Endothelial cell of umbilical vein (primary cell): ENCODE data around the gene ANO9. TPM values are rescaled to one million over a fixed set of nuclear protein-coding genes. Genes with fewer than 3 reads are reported as not detected.

Experiments used
- BruUV-seq: library from RNA; stranded (reverse); fragments of 400-500 nt; replicated peaks from 2 replicates; lab custom pipeline; 2021; lab: Mats Ljungman, UMichigan
- CTCF ChIA-PET: fragments of 300-600, 350-600 bp; sonication (Branson Sonifier 250); formaldehyde crosslinking; loops from one replicate; lab custom pipeline; 2021; ENCODE audit warnings: antibody characterized with exemption, inconsistent platforms; lab: Charles Lee
- POLR2A ChIA-PET: fragments of 300-600, 350-600 bp; sonication (Branson Sonifier 250); formaldehyde crosslinking; loops from one replicate; lab custom pipeline; 2021; ENCODE audit warnings: antibody characterized with exemption, inconsistent platforms; lab: Charles Lee
- DNase-seq: peaks from one replicate; pipeline ENCODE4 v3.0.0-alpha.2; 2011; ENCODE audit warnings: low read depth, low spot score
- FAIRE-seq: peaks from 2 replicates; lab custom pipeline; 2011; peaks lifted over from hg19 to GRCh38; lab: Jason Lieb, UNC
- H2AFZ ChIP-seq: 2 replicates; pipeline ENCODE4 v1.6.0; 2012; ENCODE audit warnings: low read depth, low read length, control low read depth, inconsistent platforms
- H3K27ac ChIP-seq: 2 replicates; pipeline ENCODE4 v1.5.1; 2011; ENCODE audit warnings: low read depth, mild to moderate bottlenecking, control low read depth, low read length, moderate library complexity; ENCODE audit not compliant: insufficient read depth
- H3K27me3 ChIP-seq, 2 experiments: 2 replicates each; pipeline versions ENCODE4 v1.6.0 to v1.6.1; 2011; ENCODE audit warnings: low read length in 2 of 2, mixed read lengths in 1 of 2; ENCODE audit not compliant: control insufficient read depth in 2 of 2, insufficient read depth in 2 of 2
- H3K36me3 ChIP-seq, 2 experiments: 2 replicates in 1 of 2; 3 replicates in 1 of 2; pipeline ENCODE4 v1.5.1; 2011; ENCODE audit warnings: low read length in 2 of 2, mild to moderate bottlenecking in 1 of 2, moderate library complexity in 1 of 2; ENCODE audit not compliant: control insufficient read depth in 2 of 2, insufficient read depth in 2 of 2; ENCODE audit errors: extremely low read depth in 1 of 2
- H3K4me1 ChIP-seq: 3 replicates; pipeline ENCODE4 v1.5.1; 2011; ENCODE audit warnings: mild to moderate bottlenecking, low read length; ENCODE audit not compliant: control insufficient read depth, insufficient read depth; ENCODE audit errors: extremely low read depth
- H3K4me2 ChIP-seq: 2 replicates; pipeline ENCODE4 v1.6.1; 2011; ENCODE audit warnings: low read length, control low read depth, mixed read lengths; ENCODE audit not compliant: insufficient read depth
- H3K4me3 ChIP-seq, 3 experiments: fragments of 200-600 bp in 1 of 3; sonication (generic), shearing (Covaris generic) in 1 of 3; replicated peaks in 1 of 3; 2 replicates each; pipeline ENCODE4 v1.5.1; 2011 to 2016; ENCODE audit warnings: control low read depth in 3 of 3, low read length in 3 of 3, mild to moderate bottlenecking in 2 of 3, inconsistent platforms in 1 of 3, low read depth in 1 of 3, moderate library complexity in 1 of 3; ENCODE audit not compliant: insufficient read depth in 1 of 3
- H3K79me2 ChIP-seq: 2 replicates; pipeline ENCODE4 v1.6.0; 2012; ENCODE audit warnings: low read length, inconsistent platforms; ENCODE audit not compliant: control insufficient read depth, insufficient read depth
- H3K9ac ChIP-seq: replicated peaks from 2 replicates; pipeline ENCODE3; 2011; ENCODE audit warnings: low read length, control low read depth; ENCODE audit not compliant: insufficient read depth; ENCODE audit errors: extremely low read depth
- H3K9me1 ChIP-seq: replicated peaks from 3 replicates; pipeline ENCODE4 v1.6.0; 2011; ENCODE audit warnings: mild to moderate bottlenecking, low read length; ENCODE audit not compliant: control insufficient read depth, insufficient read depth; ENCODE audit errors: extremely low read depth
- H3K9me3 ChIP-seq: replicated peaks from 2 replicates; pipeline ENCODE4 v1.5.1; 2012; ENCODE audit warnings: low read length, inconsistent platforms; ENCODE audit not compliant: control insufficient read depth, insufficient read depth
- H4K20me1 ChIP-seq: replicated peaks from 2 replicates; pipeline ENCODE3; 2011; ENCODE audit warnings: mild to moderate bottlenecking, low read length; ENCODE audit not compliant: control insufficient read depth, insufficient read depth; ENCODE audit errors: extremely low read depth
- EZH2 ChIP-seq: IDR thresholded peaks from 2 replicates; pipeline ENCODE4 v1.6.1; 2012; ENCODE audit warnings: borderline replicate concordance, low read depth, mild to moderate bottlenecking, moderate library complexity, low read length, inconsistent platforms; ENCODE audit not compliant: severe bottlenecking
- FOS ChIP-seq: IDR thresholded peaks from 2 replicates; pipeline ENCODE4 v1.6.1; 2011; ENCODE audit warnings: mild to moderate bottlenecking, low read length, moderate library complexity, borderline replicate concordance; ENCODE audit not compliant: insufficient read depth
- GATA2 ChIP-seq: IDR thresholded peaks from 2 replicates; pipeline ENCODE4 v1.7.0; 2011; ENCODE audit warnings: low read depth, mild to moderate bottlenecking, moderate library complexity, mixed read lengths, low read length; ENCODE audit not compliant: insufficient read length, insufficient read depth
- JUN ChIP-seq: IDR thresholded peaks from 2 replicates; pipeline ENCODE4 v1.6.1; 2011; ENCODE audit warnings: borderline replicate concordance, low read depth; ENCODE audit not compliant: insufficient read length, insufficient read depth
- MYC ChIP-seq: IDR thresholded peaks from one replicate; pipeline ENCODE4 v1.6.1; 2011; ENCODE audit warnings: mild to moderate bottlenecking, low read depth, low read length
- POLR2A ChIP-seq: IDR thresholded peaks from 2 replicates; pipeline ENCODE4 v1.6.1; 2012; ENCODE audit warnings: low read depth, mild to moderate bottlenecking, control low read depth, low read length
- POLR2AphosphoS5 ChIP-seq: IDR thresholded peaks from 2 replicates; pipeline ENCODE4 v1.6.1; 2012; ENCODE audit warnings: low read depth, mild to moderate bottlenecking, control low read depth, low read length, moderate library complexity; ENCODE audit not compliant: insufficient read depth
- dilution Hi-C: fragments of 300-500 bp; cut with MboI; formaldehyde crosslinking; loops from one replicate; pipeline ENCODE4 v1.15.0; 2019; ENCODE audit warnings: low sequenced_read_pairs; ENCODE audit not compliant: extremely low pct_ligation_motif_present
- intact Hi-C: fragments of 100-400 bp; cut with micrococcal nuclease; formaldehyde crosslinking; loops from one replicate; pipeline ENCODE4 v1.10.0; 2022
- polyA plus RNA-seq, 4 experiments: library from polyadenylated mRNA; depleted of rRNA in 3 of 4; stranded (reverse) in 3 of 4; unstranded in 1 of 4; fragments of >200 nt; gene quantifications; 2 replicates each; pipeline versions ENCODE4 v1.2.1 to v1.2.3, GENCODE V29; 2011 to 2012; ENCODE audit warnings: missing spikeins in 1 of 4
- total RNA-seq: library from RNA; stranded (reverse); gene quantifications from 2 replicates; pipeline ENCODE4 v1.2.3, GENCODE V29; 2021
- TF ChIP-seq, protein P1 (sequence below), 2 donors: IDR thresholded peaks; 1 replicate in 1 of 2; 2 replicates in 1 of 2; pipeline ENCODE4 v1.5.1; 2011; ENCODE audit warnings: low read length in 2 of 2, mild to moderate bottlenecking in 2 of 2, moderate library complexity in 2 of 2, control low read depth in 1 of 2, inconsistent platforms in 1 of 2, low read depth in 1 of 2; ENCODE audit not compliant: insufficient read depth in 1 of 2; ENCODE audit errors: extremely low read depth in 1 of 2
- TF ChIP-seq, protein P2 (sequence below): IDR thresholded peaks from 2 replicates; pipeline ENCODE4 v1.6.1; 2011; ENCODE audit not compliant: insufficient read depth, insufficient read length

Gene ANO9
- total and polyA plus RNA-seq, 2 donors (not counting 3 experiments of a cell fraction or from before 2014, with no cell fraction given) = 0.23 TPM; not detected in 1

DNA sequence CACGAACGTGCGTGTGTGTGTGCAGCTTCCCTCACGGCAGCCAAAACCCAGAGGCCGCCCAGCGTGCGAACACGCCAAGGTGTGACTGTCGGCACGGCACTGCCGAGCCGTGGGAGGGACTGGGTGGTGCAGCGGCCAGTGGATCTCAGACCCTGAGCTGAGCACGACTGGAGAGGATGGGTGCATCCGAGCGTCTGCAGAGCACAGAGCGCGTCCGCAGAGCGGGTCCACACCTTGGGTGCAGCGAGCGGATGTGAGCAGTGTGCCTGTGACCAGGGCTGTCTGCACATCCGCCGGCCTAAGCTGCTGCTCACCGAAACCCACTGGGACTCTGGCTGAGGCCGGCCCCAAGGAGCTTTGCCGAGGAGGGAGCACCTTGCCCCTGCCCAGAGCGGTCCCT, 31.0 kb upstream of the ANO9 start:
- H3K9me1 ChIP-seq = no peaks in the 10 kb centered on the region
- H3K4me2 ChIP-seq = no peak overlapping the region
- no peaks in the 10 kb centered on the region for H4K20me1 ChIP-seq
- no peak overlapping the region for H3K4me3 ChIP-seq
- POLR2A ChIA-PET = no interaction called here
- no peak overlapping the region for H3K9ac ChIP-seq
- no TSS peak for BruUV-seq
- no peak overlapping the region for H3K27ac ChIP-seq
- peaks cover 32% of the 10 kb centered on the region for H3K79me2 ChIP-seq
- H2AFZ ChIP-seq = no peak overlapping the region
- H3K27me3 ChIP-seq = no peaks in the 10 kb centered on the region
- H3K36me3 ChIP-seq = no peaks in the 10 kb centered on the region
- H3K4me1 ChIP-seq = peaks cover 10% of the 10 kb centered on the region
- TF ChIP-seq GATA2 = no peak
- no peak for TF ChIP-seq JUN
- no peak for TF ChIP-seq POLR2A
- TF ChIP-seq FOS = no peak
- TF ChIP-seq, protein P1, sequence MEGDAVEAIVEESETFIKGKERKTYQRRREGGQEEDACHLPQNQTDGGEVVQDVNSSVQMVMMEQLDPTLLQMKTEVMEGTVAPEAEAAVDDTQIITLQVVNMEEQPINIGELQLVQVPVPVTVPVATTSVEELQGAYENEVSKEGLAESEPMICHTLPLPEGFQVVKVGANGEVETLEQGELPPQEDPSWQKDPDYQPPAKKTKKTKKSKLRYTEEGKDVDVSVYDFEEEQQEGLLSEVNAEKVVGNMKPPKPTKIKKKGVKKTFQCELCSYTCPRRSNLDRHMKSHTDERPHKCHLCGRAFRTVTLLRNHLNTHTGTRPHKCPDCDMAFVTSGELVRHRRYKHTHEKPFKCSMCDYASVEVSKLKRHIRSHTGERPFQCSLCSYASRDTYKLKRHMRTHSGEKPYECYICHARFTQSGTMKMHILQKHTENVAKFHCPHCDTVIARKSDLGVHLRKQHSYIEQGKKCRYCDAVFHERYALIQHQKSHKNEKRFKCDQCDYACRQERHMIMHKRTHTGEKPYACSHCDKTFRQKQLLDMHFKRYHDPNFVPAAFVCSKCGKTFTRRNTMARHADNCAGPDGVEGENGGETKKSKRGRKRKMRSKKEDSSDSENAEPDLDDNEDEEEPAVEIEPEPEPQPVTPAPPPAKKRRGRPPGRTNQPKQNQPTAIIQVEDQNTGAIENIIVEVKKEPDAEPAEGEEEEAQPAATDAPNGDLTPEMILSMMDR (IDR thresholded peaks at IDR 0.05; ENCODE audit: extremely low read depth in 1 of 2, insufficient read depth in 1 of 2, low read depth in 1 of 2, low read length in 2 of 2) = no peak
- TF ChIP-seq MYC = no peak
- DNase-seq (no peak), FAIRE-seq (no peak)
- intact Hi-C loops = no loop called here
- H3K9me3 ChIP-seq = no peaks in the 10 kb centered on the region
- dilution Hi-C loops = no loop called here
- CTCF ChIA-PET = interaction anchor here (0.8 kb wide), 1 partner anchor 9 kb away, joined by 4 read pairs; no protein-coding TSS in a partner anchor

DNA sequence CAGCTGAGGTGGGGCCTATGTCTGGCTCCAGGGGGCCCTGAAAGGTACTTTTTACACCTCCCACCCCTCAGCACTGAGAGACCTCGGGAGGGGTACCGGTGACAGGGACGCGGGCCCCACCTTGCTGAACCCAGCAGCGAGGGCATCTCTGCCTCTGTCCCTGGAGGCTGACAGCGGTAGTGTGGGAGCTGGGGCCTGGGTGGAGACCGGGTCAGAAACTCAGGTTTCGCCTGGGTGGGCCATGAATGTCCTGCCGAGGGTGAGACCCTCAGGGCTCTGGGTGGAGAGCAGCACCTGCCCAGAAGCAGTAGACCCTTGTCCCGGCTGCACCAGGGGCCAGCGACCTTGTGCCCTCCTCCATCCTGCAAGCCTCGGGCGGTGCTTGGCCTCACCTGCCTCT, 30.5 kb upstream of the ANO9 start:
- Histone ChIP-seq H3K9me3 (no peaks in the 10 kb centered on the region), H3K27ac (no peak overlapping the region), H3K27me3 (no peaks in the 10 kb centered on the region), H3K36me3 (no peaks in the 10 kb centered on the region), H2AFZ (no peak overlapping the region), H3K9me1 (no peaks in the 10 kb centered on the region), H4K20me1 (no peaks in the 10 kb centered on the region), H3K79me2 (peaks cover 32% of the 10 kb centered on the region), H3K9ac (no peak overlapping the region), H3K4me2 (no peak overlapping the region), H3K4me3 (no peak overlapping the region), H3K4me1 (peaks cover 10% of the 10 kb centered on the region)
- DNase-seq (no peak), FAIRE-seq (no peak)
- intact Hi-C loops = no loop called here
- ChIA-PET CTCF (no interaction called here), POLR2A (no interaction called here)
- dilution Hi-C loops = no loop called here
- TF ChIP-seq POLR2A = no peak
- no peak for TF ChIP-seq FOS
- TF ChIP-seq POLR2AphosphoS5 = no peak
- no peak for TF ChIP-seq MYC
- TF ChIP-seq, protein P1 (IDR thresholded peaks at IDR 0.05; ENCODE audit: extremely low read depth in 1 of 2, insufficient read depth in 1 of 2, low read depth in 1 of 2, low read length in 2 of 2) = no peak
- TF ChIP-seq, protein P2, sequence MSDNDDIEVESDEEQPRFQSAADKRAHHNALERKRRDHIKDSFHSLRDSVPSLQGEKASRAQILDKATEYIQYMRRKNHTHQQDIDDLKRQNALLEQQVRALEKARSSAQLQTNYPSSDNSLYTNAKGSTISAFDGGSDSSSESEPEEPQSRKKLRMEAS = no peak
- no peak for TF ChIP-seq JUN
- TF ChIP-seq EZH2 = no peak
- TF ChIP-seq GATA2 = no peak
- BruUV-seq = no TSS peak
